ENCODE data around the gene MZT2B. TPM values are rescaled to one million over a fixed set of nuclear protein-coding genes. Genes with fewer than 3 reads are reported as not detected.
"Not testable (repeated sequence)": the region's sequence is repeated elsewhere in the genome, so short reads cannot be mapped to it uniquely, and the experiment has no call there.

MZT2B gene
- total RNA-seq, 1 experiment from 2014 or later, result 198 TPM

- peaks cover 11% of the 10 kb centered on the region for H3K27me3 Mint-ChIP-seq (ENCODE audit: low read depth)
- not testable (repeated sequence) for DNase-seq; H3K9me3 ChIP-seq (ENCODE audit: control insufficient read depth, low read depth, low read length); H3K79me2 ChIP-seq (ENCODE audit: insufficient read depth, low read length); H3K56ac ChIP-seq (ENCODE audit: insufficient read length, low read depth, low read length); H2BK120ac ChIP-seq (ENCODE audit: low read depth, low read length, poor library complexity, severe bottlenecking); H3K18ac ChIP-seq (ENCODE audit: insufficient read length, low read depth, low read length); H4K20me1 ChIP-seq (ENCODE audit: control insufficient read depth, insufficient read depth, insufficient read length); H3K9ac ChIP-seq (ENCODE audit: extremely low read depth, insufficient read length, low read length); H3K4me3 Mint-ChIP-seq; H3K79me1 ChIP-seq (ENCODE audit: insufficient read depth, low read depth, low read length, poor library complexity, severe bottlenecking); H2BK15ac ChIP-seq (ENCODE audit: low read depth, low read length); H3K36me3 Mint-ChIP-seq (ENCODE audit: insufficient read depth in 1 of 3, low read depth in 3 of 3); H4K91ac ChIP-seq (ENCODE audit: insufficient read length, low read depth, low read length); H2BK12ac ChIP-seq (ENCODE audit: insufficient read length, low read depth, low read length); H3K23me2 ChIP-seq (ENCODE audit: insufficient read length, low read depth, low read length, poor library complexity, severe bottlenecking); H3K4ac ChIP-seq (ENCODE audit: low read depth, low read length); H3K9me3 Mint-ChIP-seq; H2BK20ac ChIP-seq (ENCODE audit: low read depth, low read length, poor library complexity, severe bottlenecking); H3K27ac ChIP-seq (ENCODE audit: insufficient read length, low read depth, low read length); H2AFZ ChIP-seq (ENCODE audit: low read length); H2BK5ac ChIP-seq (ENCODE audit: insufficient read length, low read length); H3K27ac Mint-ChIP-seq; H4K8ac ChIP-seq (replicated peaks; ENCODE audit: insufficient read length, low read depth, low read length); H3K4me2 ChIP-seq (ENCODE audit: insufficient read depth, insufficient read length, low read length); H3K23ac ChIP-seq (ENCODE audit: insufficient read length, low read depth, low read length); H4K5ac ChIP-seq (ENCODE audit: insufficient read length, low read depth, low read length); H2AK5ac ChIP-seq (ENCODE audit: insufficient read length, low read length); H3K4me1 ChIP-seq (ENCODE audit: insufficient read depth, low read length); H3T11ph ChIP-seq (ENCODE audit: low read length); H3K27me3 ChIP-seq (ENCODE audit: insufficient read depth, low read length); H3K14ac ChIP-seq (ENCODE audit: insufficient read depth, low read length)
- H3K4me1 Mint-ChIP-seq, result peaks cover 5 to 17% of the 10 kb centered on the region in 2 experiments
- WGBS (ENCODE audit: extremely low coverage, insufficient read length, low lambda C conversion rate), result no CpG with 5 or more reads among the region's 18 CpGs
These were observed 48.3 kb downstream of the MZT2B start for GRCh38 chr2:130230376-130230775.

GRCh38 chr2:130230907-130231306 lies 48.8 kb downstream of the MZT2B start:
- WGBS (ENCODE audit: extremely low coverage, insufficient read length, low lambda C conversion rate), result no CpG with 5 or more reads among the region's 15 CpGs
- H3K4me3 Mint-ChIP-seq; H3K36me3 Mint-ChIP-seq (ENCODE audit: insufficient read depth in 1 of 3, low read depth in 3 of 3); H3K27ac ChIP-seq (ENCODE audit: insufficient read length, low read depth, low read length); DNase-seq; H3K18ac ChIP-seq (ENCODE audit: insufficient read length, low read depth, low read length); H3K4me2 ChIP-seq (ENCODE audit: insufficient read depth, insufficient read length, low read length); H3K4ac ChIP-seq (ENCODE audit: low read depth, low read length); H3K4me1 ChIP-seq (ENCODE audit: insufficient read depth, low read length); H2AK5ac ChIP-seq (ENCODE audit: insufficient read length, low read length); H2AFZ ChIP-seq (ENCODE audit: low read length); H3K23ac ChIP-seq (ENCODE audit: insufficient read length, low read depth, low read length); H2BK5ac ChIP-seq (ENCODE audit: insufficient read length, low read length); H2BK120ac ChIP-seq (ENCODE audit: low read depth, low read length, poor library complexity, severe bottlenecking); H4K91ac ChIP-seq (ENCODE audit: insufficient read length, low read depth, low read length); H3T11ph ChIP-seq (ENCODE audit: low read length); H4K5ac ChIP-seq (ENCODE audit: insufficient read length, low read depth, low read length); H3K56ac ChIP-seq (ENCODE audit: insufficient read length, low read depth, low read length); H2BK20ac ChIP-seq (ENCODE audit: low read depth, low read length, poor library complexity, severe bottlenecking); H4K8ac ChIP-seq (replicated peaks; ENCODE audit: insufficient read length, low read depth, low read length); H3K23me2 ChIP-seq (ENCODE audit: insufficient read length, low read depth, low read length, poor library complexity, severe bottlenecking); H3K27me3 ChIP-seq (ENCODE audit: insufficient read depth, low read length); H3K9ac ChIP-seq (ENCODE audit: extremely low read depth, insufficient read length, low read length); H3K14ac ChIP-seq (ENCODE audit: insufficient read depth, low read length); H2BK12ac ChIP-seq (ENCODE audit: insufficient read length, low read depth, low read length); H3K79me1 ChIP-seq (ENCODE audit: insufficient read depth, low read depth, low read length, poor library complexity, severe bottlenecking); H2BK15ac ChIP-seq (ENCODE audit: low read depth, low read length); H3K9me3 Mint-ChIP-seq; H4K20me1 ChIP-seq (ENCODE audit: control insufficient read depth, insufficient read depth, insufficient read length); H3K79me2 ChIP-seq (ENCODE audit: insufficient read depth, low read length); H3K9me3 ChIP-seq (ENCODE audit: control insufficient read depth, low read depth, low read length); H3K27ac Mint-ChIP-seq: not testable (repeated sequence)
- Mint-ChIP-seq H3K27me3 (ENCODE audit: low read depth) (peaks cover 11% of the 10 kb centered on the region), H3K4me1 (peaks cover 5 to 17% of the 10 kb centered on the region in 2 experiments)

All from H9 (cell line).